ENCODE data around the gene LIN52. TPM values are rescaled to one million over a fixed set of nuclear protein-coding genes. Genes with fewer than 3 reads are reported as not detected.

LIN52 gene
- total RNA-seq, 1 experiment from 2014 or later, result 10.6 TPM

- no peak for TF ChIP-seq FOXP1 (CRISPR knock-in tag; IDR thresholded peaks at IDR 0.05; ENCODE audit: borderline replicate concordance)
- TF ChIP-seq CREB1 (CRISPR knock-in tag; IDR thresholded peaks at IDR 0.05), result no peak
- TF ChIP-seq ZNF671 (CRISPR knock-in tag; IDR thresholded peaks at IDR 0.05), result no peak
Observed at GRCh38 chr14:74035556-74035955, 49.2 kb upstream of the LIN52 start (continued).

DNA sequence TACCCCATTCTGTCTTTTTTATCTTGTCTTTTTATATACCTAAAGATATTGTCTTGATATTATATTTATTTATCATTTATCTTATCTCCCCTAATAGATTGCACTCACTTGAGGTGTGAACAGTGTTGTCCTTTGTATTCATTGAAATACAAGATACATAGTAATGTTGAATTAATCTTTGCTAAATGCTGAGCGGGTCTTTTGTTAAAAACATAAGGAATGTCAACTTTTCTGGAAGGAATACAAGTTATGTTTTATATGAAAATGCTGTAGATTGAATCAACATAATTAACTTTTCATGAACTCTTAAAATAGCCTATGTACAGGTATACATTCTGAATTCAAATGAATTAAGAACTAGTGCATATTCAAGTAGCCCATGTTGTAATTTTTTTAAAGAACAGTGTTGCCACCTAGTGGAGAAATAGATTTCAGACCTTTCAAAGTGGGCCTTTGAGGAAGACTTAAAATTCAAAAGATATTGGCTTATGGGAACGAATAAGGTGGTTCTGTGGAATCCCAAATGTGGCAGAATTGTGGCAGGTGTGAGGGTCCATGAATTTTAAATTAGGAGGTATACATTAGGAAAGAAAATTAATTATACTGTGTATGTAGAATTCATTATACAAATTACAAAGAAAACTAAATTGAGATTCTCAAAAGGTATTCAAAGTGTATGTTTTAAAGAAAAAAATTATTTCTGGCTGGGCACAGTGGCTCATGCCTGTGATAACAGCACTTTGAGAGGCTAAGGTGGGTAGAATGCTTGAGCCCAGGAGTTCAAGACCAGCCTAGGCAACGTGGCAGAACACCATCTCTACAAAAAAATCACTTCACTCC is 46.5 kb upstream of the LIN52 start:
- Mint-ChIP-seq H3K27ac (no peak overlapping the region), H3K9me3 (no peaks in the 10 kb centered on the region), H3K4me3 (no peak overlapping the region), H3K27me3 (ENCODE audit: low read depth) (no peaks in the 10 kb centered on the region), H3K36me3 (no peaks in the 10 kb centered on the region), H3K4me1 (no peaks in the 10 kb centered on the region)
- ChIA-PET POLR2A (no interaction called here), CTCF (no interaction called here)
- ATAC-seq, result no peak
- DNase-seq (ENCODE audit: low spot score), result no peak
- TF ChIP-seq E2F5 (CRISPR knock-in tag; IDR thresholded peaks at IDR 0.05) (no peak), CTCF (IDR thresholded peaks at IDR 0.05) (peak; percentile 55), HMGA2 (CRISPR knock-in tag; IDR thresholded peaks at IDR 0.05) (no peak)

- Mint-ChIP-seq H3K27ac (no peak overlapping the region), H3K4me1 (no peaks in the 10 kb centered on the region), H3K4me3 (no peak overlapping the region), H3K9me3 (no peaks in the 10 kb centered on the region), H3K27me3 (ENCODE audit: low read depth) (no peaks in the 10 kb centered on the region), H3K36me3 (no peaks in the 10 kb centered on the region)
- CTCF ChIA-PET, result interaction anchor here (1.2 kb wide), 1 partner anchor 107 kb away, joined by 3 read pairs; no protein-coding TSS in a partner anchor
- ATAC-seq (no peak), DNase-seq (ENCODE audit: low spot score) (no peak)
- POLR2A ChIA-PET, result no interaction called here
- TF ChIP-seq TP53 (CRISPR knock-in tag; IDR thresholded peaks at IDR 0.05) (no peak), OVOL2 (CRISPR knock-in tag; IDR thresholded peaks at IDR 0.05; ENCODE audit: borderline replicate concordance) (no peak)
- TF ChIP-seq, protein P1, sequence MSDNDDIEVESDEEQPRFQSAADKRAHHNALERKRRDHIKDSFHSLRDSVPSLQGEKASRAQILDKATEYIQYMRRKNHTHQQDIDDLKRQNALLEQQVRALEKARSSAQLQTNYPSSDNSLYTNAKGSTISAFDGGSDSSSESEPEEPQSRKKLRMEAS (CRISPR knock-in tag; IDR thresholded peaks at IDR 0.05), result no peak
Observed at GRCh38 chr14:74042296-74042695, 42.5 kb upstream of the LIN52 start.

GRCh38 chr14:74045522-74045921 is 39.2 kb upstream of the LIN52 start:
- Mint-ChIP-seq H3K27me3 (ENCODE audit: low read depth) (no peaks in the 10 kb centered on the region), H3K36me3 (no peaks in the 10 kb centered on the region), H3K9me3 (no peaks in the 10 kb centered on the region), H3K4me3 (no peak overlapping the region), H3K4me1 (no peaks in the 10 kb centered on the region; the same call in 1 of the 2 replicates), H3K27ac (no peak overlapping the region)
- ATAC-seq (no peak), DNase-seq (ENCODE audit: low spot score) (no peak)
- POLR2A ChIA-PET, result no interaction called here
- CTCF ChIA-PET, result no interaction called here
- no peak for TF ChIP-seq ZNF121 (CRISPR knock-in tag; IDR thresholded peaks at IDR 0.05)
- no peak for TF ChIP-seq SOX15 (CRISPR knock-in tag; IDR thresholded peaks at IDR 0.05)
- TF ChIP-seq ARID4B (CRISPR knock-in tag; IDR thresholded peaks at IDR 0.05; ENCODE audit: borderline replicate concordance), result no peak
- TF ChIP-seq NR2C2 (CRISPR knock-in tag; IDR thresholded peaks at IDR 0.05), result no peak
- TF ChIP-seq, protein P2, sequence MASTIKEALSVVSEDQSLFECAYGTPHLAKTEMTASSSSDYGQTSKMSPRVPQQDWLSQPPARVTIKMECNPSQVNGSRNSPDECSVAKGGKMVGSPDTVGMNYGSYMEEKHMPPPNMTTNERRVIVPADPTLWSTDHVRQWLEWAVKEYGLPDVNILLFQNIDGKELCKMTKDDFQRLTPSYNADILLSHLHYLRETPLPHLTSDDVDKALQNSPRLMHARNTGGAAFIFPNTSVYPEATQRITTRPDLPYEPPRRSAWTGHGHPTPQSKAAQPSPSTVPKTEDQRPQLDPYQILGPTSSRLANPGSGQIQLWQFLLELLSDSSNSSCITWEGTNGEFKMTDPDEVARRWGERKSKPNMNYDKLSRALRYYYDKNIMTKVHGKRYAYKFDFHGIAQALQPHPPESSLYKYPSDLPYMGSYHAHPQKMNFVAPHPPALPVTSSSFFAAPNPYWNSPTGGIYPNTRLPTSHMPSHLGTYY (CRISPR knock-in tag; IDR thresholded peaks at IDR 0.05), result no peak
- TF ChIP-seq, protein P3, sequence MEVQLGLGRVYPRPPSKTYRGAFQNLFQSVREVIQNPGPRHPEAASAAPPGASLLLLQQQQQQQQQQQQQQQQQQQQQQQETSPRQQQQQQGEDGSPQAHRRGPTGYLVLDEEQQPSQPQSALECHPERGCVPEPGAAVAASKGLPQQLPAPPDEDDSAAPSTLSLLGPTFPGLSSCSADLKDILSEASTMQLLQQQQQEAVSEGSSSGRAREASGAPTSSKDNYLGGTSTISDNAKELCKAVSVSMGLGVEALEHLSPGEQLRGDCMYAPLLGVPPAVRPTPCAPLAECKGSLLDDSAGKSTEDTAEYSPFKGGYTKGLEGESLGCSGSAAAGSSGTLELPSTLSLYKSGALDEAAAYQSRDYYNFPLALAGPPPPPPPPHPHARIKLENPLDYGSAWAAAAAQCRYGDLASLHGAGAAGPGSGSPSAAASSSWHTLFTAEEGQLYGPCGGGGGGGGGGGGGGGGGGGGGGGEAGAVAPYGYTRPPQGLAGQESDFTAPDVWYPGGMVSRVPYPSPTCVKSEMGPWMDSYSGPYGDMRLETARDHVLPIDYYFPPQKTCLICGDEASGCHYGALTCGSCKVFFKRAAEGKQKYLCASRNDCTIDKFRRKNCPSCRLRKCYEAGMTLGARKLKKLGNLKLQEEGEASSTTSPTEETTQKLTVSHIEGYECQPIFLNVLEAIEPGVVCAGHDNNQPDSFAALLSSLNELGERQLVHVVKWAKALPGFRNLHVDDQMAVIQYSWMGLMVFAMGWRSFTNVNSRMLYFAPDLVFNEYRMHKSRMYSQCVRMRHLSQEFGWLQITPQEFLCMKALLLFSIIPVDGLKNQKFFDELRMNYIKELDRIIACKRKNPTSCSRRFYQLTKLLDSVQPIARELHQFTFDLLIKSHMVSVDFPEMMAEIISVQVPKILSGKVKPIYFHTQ (CRISPR knock-in tag; IDR thresholded peaks at IDR 0.05), result no peak
- TF ChIP-seq ZNF416 (CRISPR knock-in tag; IDR thresholded peaks at IDR 0.05), result no peak
- TF ChIP-seq FOXJ3 (CRISPR knock-in tag; IDR thresholded peaks at IDR 0.05; ENCODE audit: borderline replicate concordance), result no peak
- no peak for TF ChIP-seq CBFB (CRISPR knock-in tag; IDR thresholded peaks at IDR 0.05; ENCODE audit: low read depth)
- no peak for TF ChIP-seq NFATC4 (CRISPR knock-in tag; IDR thresholded peaks at IDR 0.05)
- no peak for TF ChIP-seq EMX1 (CRISPR knock-in tag; IDR thresholded peaks at IDR 0.05)
